ENCODE data around the gene C4orf33. TPM values are rescaled to one million over a fixed set of nuclear protein-coding genes. Genes with fewer than 3 reads are reported as not detected.
A peak's percentile ranks its signal among the peaks of the same experiment; 100 is the strongest.

Gene C4orf33
- total and polyA plus RNA-seq, 9 of the 15 experiments (the other 6 are each of a cell fraction or from before 2014, with no cell fraction given): 16.7 to 42.0 (median 27.5) TPM

DNA sequence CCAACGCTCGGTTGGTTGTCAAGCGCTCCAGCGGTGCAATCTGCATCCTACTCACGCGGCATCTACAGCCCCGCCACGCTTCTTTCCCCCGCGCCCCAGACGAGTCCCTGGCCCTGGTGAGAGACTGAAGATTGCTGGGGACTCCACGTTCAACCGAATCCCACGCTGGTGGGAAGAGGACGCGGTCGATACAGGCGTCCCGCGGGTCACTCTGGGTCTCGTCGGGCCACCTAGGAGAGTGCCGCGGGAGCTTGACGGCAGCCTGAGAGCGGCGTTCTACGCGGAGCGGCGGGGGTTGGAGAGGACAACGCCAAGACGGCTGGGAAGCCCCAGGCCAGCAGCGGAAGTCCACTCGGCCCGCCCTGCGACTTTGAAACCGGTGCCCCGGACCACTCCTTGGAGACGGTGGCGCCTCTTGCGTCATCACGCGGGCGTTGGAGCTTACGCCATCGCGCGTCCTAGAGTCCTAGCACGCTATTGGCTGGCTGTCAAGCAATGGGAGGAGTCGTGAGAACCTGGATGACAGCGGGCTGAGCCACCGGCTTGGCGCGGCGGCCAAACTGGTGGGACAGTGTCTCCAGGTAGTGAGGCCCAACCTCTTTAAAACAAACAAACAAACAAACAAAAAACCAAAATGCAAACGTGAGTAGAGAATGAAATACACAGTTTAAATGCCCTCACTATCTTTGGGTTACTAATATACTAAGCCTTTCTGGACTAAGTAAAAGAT lies 2.6 kb upstream of the C4orf33 start, which contains the start of gene SCLT1 (continued):
- TF ChIP-seq PHF8 (IDR thresholded peaks at IDR 0.05; ENCODE audit: borderline replicate concordance, low read length) (peak; percentile 94; the same call in 1 of the 2 replicates), DPF2 (IDR thresholded peaks at IDR 0.05) (no peak), FOXM1 (IDR thresholded peaks at IDR 0.05; ENCODE audit: low read depth) (peak; percentile 99), FOXM1 (CRISPR knock-in tag; IDR thresholded peaks at IDR 0.05; ENCODE audit: low read depth) (peak; percentile 98; the same call in 1 of the 2 replicates), BRD4 (IDR thresholded peaks at IDR 0.05) (no peak), PURB (CRISPR knock-in tag; IDR thresholded peaks at IDR 0.05; ENCODE audit: low read depth) (no peak), CREM (IDR thresholded peaks at IDR 0.05; ENCODE audit: low read depth) (peak; percentile 97), ZBTB1 (CRISPR knock-in tag; IDR thresholded peaks at IDR 0.05; ENCODE audit: borderline replicate concordance, low read depth) (no peak), POLR2B (IDR thresholded peaks at IDR 0.05; ENCODE audit: low read depth, partially characterized antibody) (peak; percentile 85), KDM2B (CRISPR knock-in tag; IDR thresholded peaks at IDR 0.05) (no peak), BHLHE40 (IDR thresholded peaks at IDR 0.05; ENCODE audit: low read length) (no peak), TSHZ1 (CRISPR knock-in tag; IDR thresholded peaks at IDR 0.05) (no peak), FOXP1 (CRISPR knock-in tag; IDR thresholded peaks at IDR 0.05) (peak; percentile 72), RFX5 (IDR thresholded peaks at IDR 0.05; ENCODE audit: low read depth, low read length) (0 out of 2 replicates have a peak, but pooled peaks have one; percentile 49), ZNF431 (CRISPR knock-in tag; IDR thresholded peaks at IDR 0.05) (0 out of 2 replicates have a peak, but pooled peaks have one; percentile 43), HDAC2 (IDR thresholded peaks at IDR 0.05) (peak; percentile 32; the same call in 1 of the 2 replicates), PRPF4 (IDR thresholded peaks at IDR 0.05; ENCODE audit: insufficient read depth, low read depth, low read length, poor library complexity, severe bottlenecking) (no peak), SMAD4 (CRISPR knock-in tag; conservative IDR thresholded peaks at IDR 0.05) (peak; percentile 76), ZNF143 (CRISPR knock-in tag; IDR thresholded peaks at IDR 0.05) (no peak)
- TF ChIP-seq, protein P1, sequence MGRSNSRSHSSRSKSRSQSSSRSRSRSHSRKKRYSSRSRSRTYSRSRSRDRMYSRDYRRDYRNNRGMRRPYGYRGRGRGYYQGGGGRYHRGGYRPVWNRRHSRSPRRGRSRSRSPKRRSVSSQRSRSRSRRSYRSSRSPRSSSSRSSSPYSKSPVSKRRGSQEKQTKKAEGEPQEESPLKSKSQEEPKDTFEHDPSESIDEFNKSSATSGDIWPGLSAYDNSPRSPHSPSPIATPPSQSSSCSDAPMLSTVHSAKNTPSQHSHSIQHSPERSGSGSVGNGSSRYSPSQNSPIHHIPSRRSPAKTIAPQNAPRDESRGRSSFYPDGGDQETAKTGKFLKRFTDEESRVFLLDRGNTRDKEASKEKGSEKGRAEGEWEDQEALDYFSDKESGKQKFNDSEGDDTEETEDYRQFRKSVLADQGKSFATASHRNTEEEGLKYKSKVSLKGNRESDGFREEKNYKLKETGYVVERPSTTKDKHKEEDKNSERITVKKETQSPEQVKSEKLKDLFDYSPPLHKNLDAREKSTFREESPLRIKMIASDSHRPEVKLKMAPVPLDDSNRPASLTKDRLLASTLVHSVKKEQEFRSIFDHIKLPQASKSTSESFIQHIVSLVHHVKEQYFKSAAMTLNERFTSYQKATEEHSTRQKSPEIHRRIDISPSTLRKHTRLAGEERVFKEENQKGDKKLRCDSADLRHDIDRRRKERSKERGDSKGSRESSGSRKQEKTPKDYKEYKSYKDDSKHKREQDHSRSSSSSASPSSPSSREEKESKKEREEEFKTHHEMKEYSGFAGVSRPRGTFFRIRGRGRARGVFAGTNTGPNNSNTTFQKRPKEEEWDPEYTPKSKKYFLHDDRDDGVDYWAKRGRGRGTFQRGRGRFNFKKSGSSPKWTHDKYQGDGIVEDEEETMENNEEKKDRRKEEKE (IDR thresholded peaks at IDR 0.05; ENCODE audit: borderline replicate concordance in 1 of 2, control insufficient read depth in 1 of 2, low read depth in 2 of 2, low read length in 1 of 2): no peak
- TF ChIP-seq, protein P2, sequence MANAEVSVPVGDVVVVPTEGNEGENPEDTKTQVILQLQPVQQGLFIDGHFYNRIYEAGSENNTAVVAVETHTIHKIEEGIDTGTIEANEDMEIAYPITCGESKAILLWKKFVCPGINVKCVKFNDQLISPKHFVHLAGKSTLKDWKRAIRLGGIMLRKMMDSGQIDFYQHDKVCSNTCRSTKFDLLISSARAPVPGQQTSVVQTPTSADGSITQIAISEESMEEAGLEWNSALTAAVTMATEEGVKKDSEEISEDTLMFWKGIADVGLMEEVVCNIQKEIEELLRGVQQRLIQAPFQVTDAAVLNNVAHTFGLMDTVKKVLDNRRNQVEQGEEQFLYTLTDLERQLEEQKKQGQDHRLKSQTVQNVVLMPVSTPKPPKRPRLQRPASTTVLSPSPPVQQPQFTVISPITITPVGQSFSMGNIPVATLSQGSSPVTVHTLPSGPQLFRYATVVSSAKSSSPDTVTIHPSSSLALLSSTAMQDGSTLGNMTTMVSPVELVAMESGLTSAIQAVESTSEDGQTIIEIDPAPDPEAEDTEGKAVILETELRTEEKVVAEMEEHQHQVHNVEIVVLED (CRISPR knock-in tag; IDR thresholded peaks at IDR 0.05): peak; percentile 98

All from K562 (cell line).